Endothelial cell of umbilical vein (primary cell): Measurements from ENCODE around the gene CLEC17A.

Experiments
- MYC ChIP-seq: IDR thresholded peaks from one replicate; pipeline ENCODE4 v1.6.1; 2011; ENCODE audit warnings: mild to moderate bottlenecking, low read depth, low read length
- POLR2AphosphoS5 ChIP-seq: IDR thresholded peaks from 2 replicates; pipeline ENCODE4 v1.6.1; 2012; ENCODE audit warnings: low read depth, mild to moderate bottlenecking, control low read depth, low read length, moderate library complexity; ENCODE audit not compliant: insufficient read depth
- TF ChIP-seq, protein P1 (sequence below), 2 donors: IDR thresholded peaks; 1 replicate in 1 of 2; 2 replicates in 1 of 2; pipeline ENCODE4 v1.5.1; 2011; ENCODE audit warnings: low read length in 2 of 2, mild to moderate bottlenecking in 2 of 2, moderate library complexity in 2 of 2, control low read depth in 1 of 2, inconsistent platforms in 1 of 2, low read depth in 1 of 2; ENCODE audit not compliant: insufficient read depth in 1 of 2; ENCODE audit errors: extremely low read depth in 1 of 2

DNA sequence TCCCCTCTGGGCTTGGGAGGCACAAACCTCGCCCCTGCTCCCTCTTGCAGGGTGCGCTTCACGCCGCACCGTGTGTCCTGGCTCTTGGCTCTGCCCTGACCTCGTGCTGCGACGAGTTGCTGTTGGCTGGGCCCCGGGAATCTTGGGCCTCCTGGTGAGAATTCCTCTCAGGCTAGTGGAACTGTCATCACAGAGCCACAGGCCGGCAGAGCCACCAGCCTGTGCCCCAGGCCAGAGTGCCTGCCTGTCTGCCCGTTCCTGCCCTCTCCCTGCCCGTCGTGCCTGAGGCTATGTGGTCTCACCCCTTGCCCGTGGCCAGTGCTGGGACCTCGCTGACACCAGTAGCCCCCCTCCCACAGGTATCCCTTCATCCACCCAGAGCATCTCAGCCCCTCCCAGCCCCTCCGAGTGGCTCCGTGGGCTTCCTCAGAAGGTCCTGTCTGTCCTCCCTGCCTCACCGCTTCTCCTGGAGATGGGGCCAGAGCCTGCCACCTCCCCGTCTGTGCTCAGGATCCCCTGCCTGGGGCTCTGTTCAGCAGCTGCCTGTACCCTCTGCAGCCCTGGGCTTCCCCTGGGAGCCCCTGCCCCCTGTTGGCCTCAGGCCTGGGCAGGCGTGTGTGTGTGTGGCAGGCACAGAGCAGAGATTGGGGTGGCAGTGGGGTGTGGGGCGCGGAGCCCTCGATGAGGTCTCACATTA lies 24.4 kb upstream of the CLEC17A start:
- TF ChIP-seq, protein P1, sequence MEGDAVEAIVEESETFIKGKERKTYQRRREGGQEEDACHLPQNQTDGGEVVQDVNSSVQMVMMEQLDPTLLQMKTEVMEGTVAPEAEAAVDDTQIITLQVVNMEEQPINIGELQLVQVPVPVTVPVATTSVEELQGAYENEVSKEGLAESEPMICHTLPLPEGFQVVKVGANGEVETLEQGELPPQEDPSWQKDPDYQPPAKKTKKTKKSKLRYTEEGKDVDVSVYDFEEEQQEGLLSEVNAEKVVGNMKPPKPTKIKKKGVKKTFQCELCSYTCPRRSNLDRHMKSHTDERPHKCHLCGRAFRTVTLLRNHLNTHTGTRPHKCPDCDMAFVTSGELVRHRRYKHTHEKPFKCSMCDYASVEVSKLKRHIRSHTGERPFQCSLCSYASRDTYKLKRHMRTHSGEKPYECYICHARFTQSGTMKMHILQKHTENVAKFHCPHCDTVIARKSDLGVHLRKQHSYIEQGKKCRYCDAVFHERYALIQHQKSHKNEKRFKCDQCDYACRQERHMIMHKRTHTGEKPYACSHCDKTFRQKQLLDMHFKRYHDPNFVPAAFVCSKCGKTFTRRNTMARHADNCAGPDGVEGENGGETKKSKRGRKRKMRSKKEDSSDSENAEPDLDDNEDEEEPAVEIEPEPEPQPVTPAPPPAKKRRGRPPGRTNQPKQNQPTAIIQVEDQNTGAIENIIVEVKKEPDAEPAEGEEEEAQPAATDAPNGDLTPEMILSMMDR (IDR thresholded peaks at IDR 0.05; ENCODE audit: extremely low read depth in 1 of 2, insufficient read depth in 1 of 2, low read depth in 1 of 2, low read length in 2 of 2) = no peak
- TF ChIP-seq MYC (no peak), POLR2AphosphoS5 (no peak)
